ENCODE results near the gene HS3ST5. TPM values are rescaled to one million over a fixed set of nuclear protein-coding genes. Genes with fewer than 3 reads are reported as not detected.

Gene HS3ST5
- total and polyA plus RNA-seq, 4 donors = not detected

GRCh38 chr6:114032721-114033120, 310.1 kb downstream of the HS3ST5 start:
- WGBS = 60% methylated on average over 3 of the region's 3 CpGs
- Histone ChIP-seq H3K27ac (ENCODE audit: low read depth in 1 of 2, low read length in 2 of 2) (no peak overlapping the region), H3K4me1 (ENCODE audit: control insufficient read depth in 4 of 4, insufficient read depth in 4 of 4, low read length in 3 of 4) (no peaks in the 10 kb centered on the region), H3K27me3 (ENCODE audit: control insufficient read depth in 4 of 4, insufficient read depth in 4 of 4, low read length in 3 of 4) (no peaks in the 10 kb centered on the region), H3K4me3 (ENCODE audit: low read depth in 1 of 3, low read length in 3 of 3) (no peak overlapping the region), H3K36me3 (ENCODE audit: control insufficient read depth in 4 of 4, insufficient read depth in 3 of 4, low read depth in 1 of 4, low read length in 3 of 4) (no peaks in the 10 kb centered on the region), H3K9me3 (ENCODE audit: control insufficient read depth in 4 of 4, low read length in 3 of 4) (no peaks in the 10 kb centered on the region), H3K9ac (ENCODE audit: low read depth in 1 of 2, low read length in 2 of 2) (no peak overlapping the region)
- no peak for TF ChIP-seq EGR1 (IDR thresholded peaks at IDR 0.05; ENCODE audit: low read depth in 2 of 2)
- no peak for TF ChIP-seq FOXA1 (IDR thresholded peaks at IDR 0.05)
- no peak for TF ChIP-seq REST (IDR thresholded peaks at IDR 0.05)
- TF ChIP-seq RXRA (IDR thresholded peaks at IDR 0.05) = no peak
- no peak for TF ChIP-seq GABPA (IDR thresholded peaks at IDR 0.05 in 1 of 2, conservative IDR thresholded peaks at IDR 0.05 in 1 of 2)
- no peak for TF ChIP-seq NR2F2 (IDR thresholded peaks at IDR 0.05)
- no peak for TF ChIP-seq ATF3 (IDR thresholded peaks at IDR 0.05)
- no peak for TF ChIP-seq RAD21 (IDR thresholded peaks at IDR 0.05)
- TF ChIP-seq YY1 (IDR thresholded peaks at IDR 0.05) = no peak
- TF ChIP-seq HNF4A (conservative IDR thresholded peaks at IDR 0.05) = no peak
- TF ChIP-seq SP1 (IDR thresholded peaks at IDR 0.05) = no peak
- TF ChIP-seq HNF4G (IDR thresholded peaks at IDR 0.05) = no peak
- no peak for TF ChIP-seq MAX (IDR thresholded peaks at IDR 0.05)
- no peak for TF ChIP-seq ZBTB33 (IDR thresholded peaks at IDR 0.05)
- no peak for TF ChIP-seq CTCF (IDR thresholded peaks at IDR 0.05; ENCODE audit: low read depth, low read length, missing input control)
- no peak for TF ChIP-seq FOXA2 (IDR thresholded peaks at IDR 0.05)
- DNase-seq (ENCODE audit: low spot score) = no peak

- H3K27ac ChIP-seq (ENCODE audit: low read depth in 1 of 2, low read length in 2 of 2) = no peak overlapping the region
- WGBS = 78% methylated on average over 6 of the region's 6 CpGs
- no peak for DNase-seq (ENCODE audit: low spot score)
- no peaks in the 10 kb centered on the region for H3K27me3 ChIP-seq (ENCODE audit: control insufficient read depth in 4 of 4, insufficient read depth in 4 of 4, low read length in 3 of 4)
- no peaks in the 10 kb centered on the region for H3K36me3 ChIP-seq (ENCODE audit: control insufficient read depth in 4 of 4, insufficient read depth in 3 of 4, low read depth in 1 of 4, low read length in 3 of 4)
- H3K4me3 ChIP-seq (ENCODE audit: low read depth in 1 of 3, low read length in 3 of 3) = no peak overlapping the region
- H3K9ac ChIP-seq (ENCODE audit: low read depth in 1 of 2, low read length in 2 of 2) = no peak overlapping the region
- no peaks in the 10 kb centered on the region for H3K4me1 ChIP-seq (ENCODE audit: control insufficient read depth in 4 of 4, insufficient read depth in 4 of 4, low read length in 3 of 4)
- no peaks in the 10 kb centered on the region for H3K9me3 ChIP-seq (ENCODE audit: control insufficient read depth in 4 of 4, low read length in 3 of 4)
- TF ChIP-seq JUND (IDR thresholded peaks at IDR 0.05) (no peak), TAF1 (conservative IDR thresholded peaks at IDR 0.05) (no peak), ZBTB33 (IDR thresholded peaks at IDR 0.05) (no peak), CTCF (IDR thresholded peaks at IDR 0.05; ENCODE audit: low read depth, low read length, missing input control) (no peak)
These were observed 312.1 kb downstream of the HS3ST5 start for GRCh38 chr6:114030767-114031166.
